Measurements from ENCODE around the gene THAP11.

GRCh38 chr16:67842509-67843342 lies 606 bp downstream of the THAP11 start:
- TF ChIP-seq POLR2A (IDR thresholded peaks at IDR 0.05; ENCODE audit: low read depth, low read length) (0 out of 2 replicates have a peak, but pooled peaks have one; percentile 17), POLR2AphosphoS5 (IDR thresholded peaks at IDR 0.05; ENCODE audit: low read depth, low read length) (no peak)
